Activated CD8-positive, alpha-beta memory T cell treated with anti-CD3 and anti-CD28 coated beads, Interleukin-2, amount 10 ng/mL, durations not matched to agents 7 days and 5 days (primary cell): ENCODE measurements around the gene FANK1. TPM values are rescaled to one million over a fixed set of nuclear protein-coding genes. Genes with fewer than 3 reads are reported as not detected.

Experiments
- ATAC-seq: fragments of 150-1000 bp; cut with Tn5 transposase; one replicate; pipeline ENCODE4 v1.10.0; 2021; ENCODE audit warnings: moderate library complexity
- CTCF ChIA-PET: fragments of 350-600 bp; sonication (Branson Sonifier 250); formaldehyde crosslinking; loops from one replicate; lab custom pipeline; 2021; ENCODE audit warnings: antibody characterized with exemption; lab: Charles Lee
- DNase-seq: peaks from one replicate; pipeline ENCODE4 v3.0.0-alpha.2; 2020
- H3K27ac Mint-ChIP-seq: one replicate; pipeline ENCODE4 v1.8.0; 2021; ENCODE audit warnings: mild to moderate bottlenecking, mixed read lengths
- H3K27me3 Mint-ChIP-seq: one replicate; pipeline ENCODE4 v1.8.0; 2021; ENCODE audit warnings: mixed read lengths
- H3K36me3 Mint-ChIP-seq: one replicate; pipeline ENCODE4 v1.8.0; 2021; ENCODE audit warnings: mild to moderate bottlenecking, mixed read lengths
- H3K4me1 Mint-ChIP-seq: one replicate; pipeline ENCODE4 v1.8.0; 2021; ENCODE audit warnings: mixed read lengths
- H3K4me3 Mint-ChIP-seq: one replicate; pipeline ENCODE4 v1.8.0; 2021; ENCODE audit warnings: mild to moderate bottlenecking, moderate library complexity, mixed read lengths
- H3K9me3 Mint-ChIP-seq: one replicate; pipeline ENCODE4 v1.8.0; 2022; ENCODE audit warnings: low read depth, mixed read lengths
- total RNA-seq, 2 experiments: library from RNA; stranded (reverse); gene quantifications; one replicate each; pipeline ENCODE4 v1.2.3, GENCODE V29; 2021

FANK1 gene
- total RNA-seq, 2 experiments from 2014 or later, result 0.49 TPM; not detected in 1

DNA sequence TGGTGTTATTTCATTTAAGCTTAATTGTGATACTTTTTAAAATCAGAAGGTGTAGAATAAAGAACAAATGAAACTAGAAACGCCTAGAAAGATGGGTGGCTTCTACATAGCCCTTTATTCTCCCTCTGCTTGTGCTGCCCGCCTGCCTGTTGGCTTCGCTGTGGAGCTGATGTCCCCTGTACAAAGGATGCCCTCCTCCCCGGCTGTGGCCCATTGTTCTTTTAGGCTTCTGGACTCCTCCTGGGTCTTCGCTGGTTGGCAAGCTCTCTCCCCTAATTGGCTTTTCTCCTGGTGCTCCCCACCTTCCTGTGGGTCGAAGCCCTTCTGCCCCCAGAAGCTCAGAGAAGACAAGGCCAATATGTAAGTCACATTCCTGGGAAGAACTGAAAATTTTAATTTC is 98.2 kb downstream of the FANK1 start:
- Mint-ChIP-seq H3K4me3 (no peak overlapping the region), H3K27me3 (no peaks in the 10 kb centered on the region), H3K4me1 (peaks cover 2% of the 10 kb centered on the region), H3K27ac (no peak overlapping the region), H3K36me3 (no peaks in the 10 kb centered on the region), H3K9me3 (no peaks in the 10 kb centered on the region)
- DNase-seq (no peak), ATAC-seq (no peak)
- CTCF ChIA-PET, result no interaction called here

GRCh38 chr10:125995726-125996304 is 99.5 kb downstream of the FANK1 start:
- Mint-ChIP-seq H3K4me1 (peaks cover 5% of the 10 kb centered on the region), H3K27me3 (no peaks in the 10 kb centered on the region), H3K27ac (no peak overlapping the region), H3K9me3 (no peaks in the 10 kb centered on the region), H3K4me3 (no peak overlapping the region), H3K36me3 (no peaks in the 10 kb centered on the region)
- DNase-seq (no peak), ATAC-seq (no peak)
- CTCF ChIA-PET, result no interaction called here

- peaks cover 3% of the 10 kb centered on the region for H3K27me3 Mint-ChIP-seq
- CTCF ChIA-PET, result no interaction called here
- H3K4me3 Mint-ChIP-seq, result no peak overlapping the region
- DNase-seq (no peak), ATAC-seq (no peak)
- H3K27ac Mint-ChIP-seq, result no peak overlapping the region
- no peaks in the 10 kb centered on the region for H3K9me3 Mint-ChIP-seq
- no peaks in the 10 kb centered on the region for H3K36me3 Mint-ChIP-seq
- peaks cover 5% of the 10 kb centered on the region for H3K4me1 Mint-ChIP-seq
Measured at GRCh38 chr10:125997586-125997985, 101.2 kb downstream of the FANK1 start.

DNA sequence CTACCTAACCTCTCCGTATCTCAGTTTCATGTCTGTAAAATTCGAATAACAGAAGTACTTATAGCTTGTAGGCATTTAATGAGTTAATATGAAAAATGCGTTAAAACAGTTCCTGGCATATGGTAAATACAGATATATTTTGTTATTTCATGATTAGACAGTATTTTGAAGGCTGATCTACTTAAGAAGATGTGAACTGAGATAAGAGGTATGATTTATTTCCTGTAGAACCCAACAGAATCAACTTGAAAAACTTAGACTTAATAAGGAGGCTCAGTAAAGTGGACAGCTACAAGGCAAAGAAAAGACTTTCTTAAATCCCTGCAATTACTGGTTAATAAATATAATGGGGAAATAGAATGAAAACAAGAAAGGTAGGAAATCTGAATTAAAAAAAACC is 103.3 kb downstream of the FANK1 start:
- H3K4me3 Mint-ChIP-seq, result no peak overlapping the region
- no peak for DNase-seq
- H3K4me1 Mint-ChIP-seq, result peaks cover 5% of the 10 kb centered on the region
- H3K36me3 Mint-ChIP-seq, result no peaks in the 10 kb centered on the region
- H3K27me3 Mint-ChIP-seq, result peaks cover 3% of the 10 kb centered on the region
- no peaks in the 10 kb centered on the region for H3K9me3 Mint-ChIP-seq
- CTCF ChIA-PET, result interaction anchor here (0.9 kb wide), 1 partner anchor 10 kb away, joined by 3 read pairs; no protein-coding TSS in a partner anchor
- ATAC-seq, result no peak
- H3K27ac Mint-ChIP-seq, result no peak overlapping the region

GRCh38 chr10:126001576-126001975 is 105.2 kb downstream of the FANK1 start:
- H3K27ac Mint-ChIP-seq, result no peak overlapping the region
- ATAC-seq, result no peak
- H3K36me3 Mint-ChIP-seq, result no peaks in the 10 kb centered on the region
- peaks cover 3% of the 10 kb centered on the region for H3K27me3 Mint-ChIP-seq
- no peaks in the 10 kb centered on the region for H3K9me3 Mint-ChIP-seq
- H3K4me3 Mint-ChIP-seq, result no peak overlapping the region
- no peak for DNase-seq
- H3K4me1 Mint-ChIP-seq, result peaks cover 5% of the 10 kb centered on the region
- CTCF ChIA-PET, result no interaction called here

- CTCF ChIA-PET, result interaction anchor here (1.1 kb wide), 1 partner anchor 21 kb away, joined by 3 read pairs; no protein-coding TSS in a partner anchor
- H3K36me3 Mint-ChIP-seq, result no peaks in the 10 kb centered on the region
- H3K9me3 Mint-ChIP-seq, result no peaks in the 10 kb centered on the region
- DNase-seq (no peak), ATAC-seq (no peak)
- peaks cover 3% of the 10 kb centered on the region for H3K27me3 Mint-ChIP-seq
- H3K4me1 Mint-ChIP-seq, result peaks cover 2% of the 10 kb centered on the region
- H3K27ac Mint-ChIP-seq, result no peak overlapping the region
- no peak overlapping the region for H3K4me3 Mint-ChIP-seq
Measured at GRCh38 chr10:126004752-126005151, 108.4 kb downstream of the FANK1 start.

- Mint-ChIP-seq H3K27me3 (peaks cover 1% of the 10 kb centered on the region), H3K9me3 (no peaks in the 10 kb centered on the region), H3K27ac (no peak overlapping the region), H3K36me3 (no peaks in the 10 kb centered on the region), H3K4me3 (no peak overlapping the region), H3K4me1 (no peaks in the 10 kb centered on the region)
- ATAC-seq (no peak), DNase-seq (no peak)
- CTCF ChIA-PET, result no interaction called here
Measured at GRCh38 chr10:126006264-126006663, 109.9 kb downstream of the FANK1 start.

DNA sequence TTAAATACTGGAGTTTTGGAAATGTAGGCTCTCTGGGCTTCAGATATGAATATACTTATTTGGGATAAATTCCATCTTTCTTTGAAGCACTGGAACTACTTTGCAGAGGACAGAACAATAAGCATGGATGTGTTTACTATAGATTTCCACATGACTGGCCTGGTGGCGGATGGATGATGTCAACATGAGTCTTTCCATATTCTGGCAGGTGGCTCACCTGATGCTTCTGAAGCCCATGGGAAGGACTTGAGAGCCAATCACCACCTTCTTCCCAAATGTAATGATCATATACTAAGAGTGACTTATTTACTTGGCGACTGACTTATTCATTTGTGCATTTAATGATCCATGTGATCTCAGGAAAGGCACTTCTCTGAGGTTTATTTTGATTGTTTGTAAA is 110.5 kb downstream of the FANK1 start:
- no peak overlapping the region for H3K4me3 Mint-ChIP-seq
- ATAC-seq, result no peak
- H3K4me1 Mint-ChIP-seq, result peaks cover under 1% of the 10 kb centered on the region
- CTCF ChIA-PET, result no interaction called here
- H3K36me3 Mint-ChIP-seq, result no peaks in the 10 kb centered on the region
- no peaks in the 10 kb centered on the region for H3K9me3 Mint-ChIP-seq
- no peaks in the 10 kb centered on the region for H3K27me3 Mint-ChIP-seq
- DNase-seq, result no peak
- H3K27ac Mint-ChIP-seq, result no peak overlapping the region

DNA sequence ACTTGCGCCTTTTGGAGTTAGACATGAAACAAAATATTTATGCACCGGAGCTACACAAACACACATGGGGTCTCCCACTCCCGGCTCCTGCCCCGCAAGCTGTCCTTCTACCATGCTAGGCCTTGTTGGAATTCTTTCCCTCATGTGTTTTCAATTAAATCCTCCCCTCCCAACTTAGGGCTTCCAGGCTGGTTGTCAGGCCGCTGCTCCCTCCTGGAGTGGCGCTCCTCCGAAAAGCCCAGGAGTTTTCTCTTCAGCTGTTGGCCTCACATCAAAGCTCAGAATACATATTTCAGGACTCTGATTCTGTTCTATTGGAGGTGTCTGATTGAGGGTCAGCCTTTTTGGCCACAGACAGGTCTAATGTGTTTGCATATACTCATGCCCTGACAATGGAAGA is 113.3 kb downstream of the FANK1 start:
- no peaks in the 10 kb centered on the region for H3K9me3 Mint-ChIP-seq
- no peak for ATAC-seq
- peaks cover 16% of the 10 kb centered on the region for H3K4me1 Mint-ChIP-seq
- no peak for DNase-seq
- CTCF ChIA-PET, result interaction anchor here (1.0 kb wide), 1 partner anchor 10 kb away, joined by 3 read pairs; no protein-coding TSS in a partner anchor
- H3K4me3 Mint-ChIP-seq, result no peak overlapping the region
- H3K27me3 Mint-ChIP-seq, result no peaks in the 10 kb centered on the region
- no peaks in the 10 kb centered on the region for H3K36me3 Mint-ChIP-seq
- no peak overlapping the region for H3K27ac Mint-ChIP-seq

- CTCF ChIA-PET, result no interaction called here
- H3K9me3 Mint-ChIP-seq, result no peaks in the 10 kb centered on the region
- no peaks in the 10 kb centered on the region for H3K36me3 Mint-ChIP-seq
- ATAC-seq (no peak), DNase-seq (no peak)
- H3K4me3 Mint-ChIP-seq, result no peak overlapping the region
- peaks cover 16% of the 10 kb centered on the region for H3K4me1 Mint-ChIP-seq
- H3K27me3 Mint-ChIP-seq, result no peaks in the 10 kb centered on the region
- no peak overlapping the region for H3K27ac Mint-ChIP-seq
Measured at GRCh38 chr10:126011995-126012394, 115.6 kb downstream of the FANK1 start.

GRCh38 chr10:126012485-126012884 is 116.1 kb downstream of the FANK1 start:
- Mint-ChIP-seq H3K4me3 (no peak overlapping the region), H3K9me3 (no peaks in the 10 kb centered on the region), H3K36me3 (no peaks in the 10 kb centered on the region), H3K27ac (no peak overlapping the region), H3K27me3 (no peaks in the 10 kb centered on the region), H3K4me1 (peaks cover 16% of the 10 kb centered on the region)
- CTCF ChIA-PET, result no interaction called here
- ATAC-seq, result no peak
- no peak for DNase-seq

GRCh38 chr10:126013489-126014281 is 117.3 kb downstream of the FANK1 start:
- CTCF ChIA-PET, result interaction anchor here (0.7 kb wide), 1 partner anchor 1841 kb away, joined by 4 read pairs; no protein-coding TSS in a partner anchor
- H3K4me1 Mint-ChIP-seq, result peaks cover 16% of the 10 kb centered on the region
- no peaks in the 10 kb centered on the region for H3K36me3 Mint-ChIP-seq
- H3K27ac Mint-ChIP-seq, result peak overlapping the region; percentile 11
- H3K27me3 Mint-ChIP-seq, result no peaks in the 10 kb centered on the region
- ATAC-seq (peak; percentile 70), DNase-seq (peak; percentile 51)
- no peak overlapping the region for H3K4me3 Mint-ChIP-seq
- H3K9me3 Mint-ChIP-seq, result no peaks in the 10 kb centered on the region

DNA sequence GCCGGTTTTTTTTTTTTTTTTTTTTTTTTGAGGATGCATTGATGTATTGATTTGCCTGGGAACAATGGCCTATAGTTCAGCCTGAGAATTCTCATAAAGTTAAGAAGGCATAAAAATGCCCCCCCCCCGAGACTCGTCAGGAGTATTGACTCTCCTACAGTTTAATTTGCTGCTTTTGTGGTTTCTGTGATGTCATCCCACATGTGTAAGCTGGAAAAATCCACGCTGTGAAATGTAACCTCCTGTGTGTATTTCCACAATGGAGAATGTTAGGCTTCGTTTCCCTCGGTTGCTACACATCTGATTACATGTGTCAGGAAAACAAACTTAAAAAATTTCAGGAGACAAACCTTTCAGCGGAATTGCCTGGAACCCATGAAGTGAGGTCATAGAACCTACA is 117.9 kb downstream of the FANK1 start:
- ATAC-seq, result no peak
- Mint-ChIP-seq H3K9me3 (no peaks in the 10 kb centered on the region), H3K4me1 (peaks cover 16% of the 10 kb centered on the region)

GRCh38 chr10:126015413-126015812 is 119.0 kb downstream of the FANK1 start:
- peaks cover 16% of the 10 kb centered on the region for H3K4me1 Mint-ChIP-seq
- H3K27ac Mint-ChIP-seq, result no peak overlapping the region
- no peaks in the 10 kb centered on the region for H3K27me3 Mint-ChIP-seq

More for the DNA sequence above, 117.9 kb downstream of the FANK1 start:
- DNase-seq, result no peak
- Mint-ChIP-seq H3K36me3 (no peaks in the 10 kb centered on the region), H3K27ac (no peak overlapping the region), H3K27me3 (no peaks in the 10 kb centered on the region), H3K4me3 (no peak overlapping the region)
- CTCF ChIA-PET, result interaction anchor here (0.7 kb wide), 1 partner anchor 1840 kb away, joined by 4 read pairs; no protein-coding TSS in a partner anchor

More at GRCh38 chr10:126015413-126015812, 119.0 kb downstream of the FANK1 start:
- Mint-ChIP-seq H3K9me3 (no peaks in the 10 kb centered on the region), H3K36me3 (no peaks in the 10 kb centered on the region), H3K4me3 (no peak overlapping the region)
- no peak for DNase-seq
- CTCF ChIA-PET, result no interaction called here
- no peak for ATAC-seq
